GM10248 (cell line): Measurements from ENCODE around the gene ETNK2.

Source experiments
- CTCF ChIA-PET: fragments of 300-600 bp; sonication (Branson Sonifier 250); formaldehyde crosslinking; extraction: SDS; loops from one replicate; lab custom pipeline; 2021; ENCODE audit warnings: antibody characterized with exemption; lab: Yijun Ruan, JAX
- POLR2A ChIA-PET: fragments of 350-650 bp; sonication (Branson Sonifier 250); formaldehyde crosslinking; extraction: SDS; loops from one replicate; lab custom pipeline; 2020; ENCODE audit warnings: antibody characterized with exemption; lab: Yijun Ruan, JAX
- DNase-seq: peaks from one replicate; pipeline ENCODE4 v3.0.0; 2012; ENCODE audit errors: extremely low spot score
- TF ChIP-seq, protein P1 (sequence below): IDR thresholded peaks from 2 replicates; pipeline ENCODE4 v1.5.1; 2012; ENCODE audit warnings: mild to moderate bottlenecking, low read depth; ENCODE audit errors: extremely low read depth, missing control alignments, control extremely low read depth

Gene ETNK2

GRCh38 chr1:204170494-204171155 lies 18.8 kb upstream of the ETNK2 start:
- ChIA-PET CTCF (interaction anchor here (1.2 to 4.5 kb wide), 3 partner anchors 8 to 57 kb away, joined by 3 to 24 read pairs (median 5); no protein-coding TSS in a partner anchor), POLR2A (no interaction called here)
- TF ChIP-seq, protein P1, sequence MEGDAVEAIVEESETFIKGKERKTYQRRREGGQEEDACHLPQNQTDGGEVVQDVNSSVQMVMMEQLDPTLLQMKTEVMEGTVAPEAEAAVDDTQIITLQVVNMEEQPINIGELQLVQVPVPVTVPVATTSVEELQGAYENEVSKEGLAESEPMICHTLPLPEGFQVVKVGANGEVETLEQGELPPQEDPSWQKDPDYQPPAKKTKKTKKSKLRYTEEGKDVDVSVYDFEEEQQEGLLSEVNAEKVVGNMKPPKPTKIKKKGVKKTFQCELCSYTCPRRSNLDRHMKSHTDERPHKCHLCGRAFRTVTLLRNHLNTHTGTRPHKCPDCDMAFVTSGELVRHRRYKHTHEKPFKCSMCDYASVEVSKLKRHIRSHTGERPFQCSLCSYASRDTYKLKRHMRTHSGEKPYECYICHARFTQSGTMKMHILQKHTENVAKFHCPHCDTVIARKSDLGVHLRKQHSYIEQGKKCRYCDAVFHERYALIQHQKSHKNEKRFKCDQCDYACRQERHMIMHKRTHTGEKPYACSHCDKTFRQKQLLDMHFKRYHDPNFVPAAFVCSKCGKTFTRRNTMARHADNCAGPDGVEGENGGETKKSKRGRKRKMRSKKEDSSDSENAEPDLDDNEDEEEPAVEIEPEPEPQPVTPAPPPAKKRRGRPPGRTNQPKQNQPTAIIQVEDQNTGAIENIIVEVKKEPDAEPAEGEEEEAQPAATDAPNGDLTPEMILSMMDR, result no peak
- DNase-seq, result no peak

GRCh38 chr1:204169858-204170257 lies 18.0 kb upstream of the ETNK2 start:
- no peak for DNase-seq
- ChIA-PET CTCF (interaction anchor here (0.9 to 10.8 kb wide), 6 partner anchors 10 to 577 kb away, joined by 3 to 110 read pairs (median 4); partner anchors contain the start of gene PLEKHA6), POLR2A (no interaction called here)
- TF ChIP-seq, protein P1, result no peak

DNA sequence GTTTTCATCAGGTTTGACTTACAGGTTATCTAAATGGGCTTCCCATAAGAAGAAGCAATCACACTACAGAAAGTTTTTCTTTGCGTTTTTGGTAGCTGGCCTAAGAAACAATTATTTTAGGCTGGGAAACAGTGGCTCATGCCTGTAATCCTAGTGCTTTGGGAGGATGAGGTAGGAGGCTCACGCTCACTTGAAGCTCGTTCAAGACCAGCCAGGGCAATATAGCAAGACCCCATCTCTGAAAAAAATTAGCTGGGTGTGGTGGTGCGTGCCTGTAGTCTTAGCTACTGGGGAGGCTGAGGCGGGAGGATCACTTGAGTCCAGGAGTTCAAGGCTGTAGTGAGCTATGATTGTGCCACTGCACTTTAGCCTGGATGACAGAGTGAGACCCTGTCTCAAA lies 15.9 kb upstream of the ETNK2 start:
- ChIA-PET POLR2A (no interaction called here), CTCF (interaction anchor here (1.2 to 10.8 kb wide), 9 partner anchors 21 to 639 kb away, joined by 3 to 110 read pairs (median 5); partner anchors contain the start of gene PLEKHA6)
- TF ChIP-seq, protein P1, result no peak
- DNase-seq, result no peak

DNA sequence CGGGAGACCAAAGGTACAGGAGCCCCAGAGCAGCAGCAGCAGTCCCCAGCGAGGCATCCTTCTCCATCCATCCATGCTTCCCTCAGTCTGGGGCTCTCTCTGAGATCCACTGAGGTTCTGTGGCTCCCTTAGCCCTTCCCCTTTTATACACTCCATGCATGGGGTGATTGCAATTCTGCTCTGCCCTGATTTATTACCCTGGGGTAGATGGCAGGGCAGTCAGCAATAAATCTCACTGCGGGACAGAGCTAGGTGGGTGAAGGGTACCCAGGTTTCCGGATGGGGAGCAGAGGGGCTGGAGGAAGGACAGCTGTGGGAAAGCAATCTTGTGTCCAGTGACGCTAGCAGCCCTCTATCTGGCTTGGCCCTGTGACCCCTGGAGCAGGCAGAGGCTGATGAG lies 14.4 kb upstream of the ETNK2 start, which contains the start of gene REN:
Gene REN, minus strand, starts transcription at position 119 of the 400 bp plus-strand sequence. Its CDS starts 44 bp downstream, at position 75.
- DNase-seq, result no peak
- CTCF ChIA-PET, result interaction anchor here (1.1 to 10.8 kb wide), 7 partner anchors 9 to 233 kb away, joined by 3 to 110 read pairs (median 7); partner anchors contain the start of genes GOLT1A and PLEKHA6
- POLR2A ChIA-PET, result no interaction called here
- TF ChIP-seq, protein P1, result no peak

- TF ChIP-seq, protein P1, result peak; percentile 98
- peak; percentile 85 for DNase-seq
- CTCF ChIA-PET, result interaction anchor here (0.7 to 10.8 kb wide), 34 partner anchors 8 to 645 kb away, joined by 3 to 110 read pairs (median 5); partner anchors contain the start of genes ETNK2, GOLT1A and PLEKHA6
- POLR2A ChIA-PET, result no interaction called here
Measured at GRCh38 chr1:204162494-204163074, 10.7 kb upstream of the ETNK2 start.
